Activated gamma-delta T cell (primary cell): ENCODE data around the gene ABCC11.

Experiments used
- DNase-seq: peaks from one replicate; lab custom pipeline; 2025; lab: John Stamatoyannopoulos, UW

The ABCC11 gene

DNA sequence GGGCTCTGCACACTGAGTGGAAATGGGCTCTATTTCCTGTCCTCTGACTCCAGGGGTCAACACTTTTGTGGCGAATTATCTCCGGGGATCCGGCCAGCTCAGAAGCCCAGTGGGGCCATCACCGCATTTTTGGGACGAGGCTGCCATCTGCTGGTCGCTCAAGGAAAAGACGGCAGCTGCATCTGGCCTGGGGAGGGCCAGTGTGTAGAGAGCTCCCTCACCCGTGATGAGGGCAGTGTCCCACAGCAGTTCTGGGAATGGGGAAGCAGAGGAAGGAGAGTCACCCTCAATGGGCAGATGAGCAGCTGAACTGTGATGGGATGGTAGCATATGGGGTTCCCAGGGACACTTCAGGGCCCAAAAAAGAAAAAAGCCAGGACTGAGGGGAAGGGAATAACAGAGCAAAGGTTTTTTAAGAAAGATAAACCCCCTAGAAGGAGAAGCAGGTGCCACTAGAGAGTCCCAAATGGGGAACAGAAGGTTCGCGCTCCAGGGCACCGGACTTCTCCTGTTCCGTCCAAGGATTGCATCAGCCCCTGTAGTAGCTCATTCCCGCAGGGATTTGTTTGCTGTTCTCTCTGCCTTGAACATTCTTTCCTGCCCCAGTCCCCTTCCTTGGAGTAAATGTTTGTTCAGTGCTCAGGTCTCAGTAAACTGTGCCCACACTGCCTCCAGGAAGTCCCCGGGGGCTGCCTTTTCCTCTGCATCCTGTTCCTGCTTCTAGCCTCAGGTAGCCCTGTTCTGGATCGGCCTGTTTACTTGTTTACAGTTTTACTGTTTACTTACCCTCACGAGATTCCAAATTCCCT lies 82.2 kb downstream of the ABCC11 start:
- DNase-seq, result no peak

DNA sequence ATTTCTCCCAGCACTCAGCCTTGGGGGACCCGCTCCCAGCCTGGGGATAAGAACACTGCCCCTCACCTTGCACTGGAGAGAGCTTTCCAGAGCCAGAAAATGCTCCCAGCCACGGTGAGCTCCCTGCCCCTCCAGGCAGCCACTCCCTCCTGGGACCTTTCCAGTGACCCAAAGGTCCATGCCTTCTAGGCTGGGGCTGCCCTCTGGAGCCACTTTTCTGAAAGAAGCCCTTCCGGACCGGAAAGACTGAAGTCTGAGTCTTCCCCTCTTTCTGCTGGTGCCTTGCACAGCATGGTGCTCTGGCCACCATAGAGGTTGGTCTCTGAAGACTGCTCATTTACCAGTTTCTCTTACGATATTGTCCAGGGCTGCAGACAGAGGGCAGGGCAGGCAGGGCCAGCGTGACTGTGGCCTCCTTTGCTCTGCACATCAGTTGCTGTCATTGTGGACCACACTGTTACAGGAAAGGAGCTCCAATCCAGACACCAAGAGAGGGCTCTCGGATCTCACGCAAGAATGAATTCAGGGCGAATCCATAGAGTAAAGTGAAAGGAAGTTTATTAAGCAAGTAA lies 84.4 kb downstream of the ABCC11 start:
- no peak for DNase-seq

DNA sequence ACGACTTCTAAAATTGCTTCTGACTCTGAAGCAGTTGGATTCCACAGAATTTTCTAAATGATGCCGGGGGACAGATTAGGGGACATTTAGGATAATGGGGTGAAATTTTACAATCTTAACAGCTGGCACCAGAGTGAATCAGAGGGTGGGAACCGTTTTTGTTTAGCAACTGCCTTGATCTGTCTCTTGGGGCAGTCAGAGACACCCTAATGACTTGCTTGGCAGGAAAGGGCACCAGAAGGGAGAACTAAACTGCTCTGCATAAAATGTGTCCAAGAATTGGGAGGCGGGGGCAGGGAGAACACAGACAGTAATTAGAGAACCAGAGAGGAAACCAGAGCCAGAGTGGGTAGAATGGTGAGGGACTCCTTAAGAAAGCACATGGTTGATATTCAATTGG lies 85.4 kb downstream of the ABCC11 start:
- DNase-seq, result no peak

DNA sequence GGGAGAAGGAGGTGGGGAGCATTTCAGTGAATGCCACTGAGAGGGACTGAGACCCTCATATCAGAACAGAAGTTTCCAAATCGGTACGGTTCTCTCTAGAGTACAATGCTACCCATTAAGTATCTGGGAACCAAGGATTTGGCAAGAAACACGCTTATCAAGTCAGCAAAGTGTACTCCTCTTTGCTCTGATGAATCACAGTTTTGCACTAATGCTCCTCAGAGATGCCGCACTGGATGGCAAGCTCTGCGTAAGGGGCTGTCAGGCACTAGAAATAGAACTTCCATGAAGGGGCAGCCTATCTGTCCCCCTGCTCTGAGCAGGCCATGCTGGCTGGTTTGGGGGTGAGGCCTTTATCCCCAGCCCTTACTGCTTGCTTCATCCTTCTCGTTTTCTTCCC lies 86.8 kb downstream of the ABCC11 start:
- DNase-seq, result no peak

DNA sequence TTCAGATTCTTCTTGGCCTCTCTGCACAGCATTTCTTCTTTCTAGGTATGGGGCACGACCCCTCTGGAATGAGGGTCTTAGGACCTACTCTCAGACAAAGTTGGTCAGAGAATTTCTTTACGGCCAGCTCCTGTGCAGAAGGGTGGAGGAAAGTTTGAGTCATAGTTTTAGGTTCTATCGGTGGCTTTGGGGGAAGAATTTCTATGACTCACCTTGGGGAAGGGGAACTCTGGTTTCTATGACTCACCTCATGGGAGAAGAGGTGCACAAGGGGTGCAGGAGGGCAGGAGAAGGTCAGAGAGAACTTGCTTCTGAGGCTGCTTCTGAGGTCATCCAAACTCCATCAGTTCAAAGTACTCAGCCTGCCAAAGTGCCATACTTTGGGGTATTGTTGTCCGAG lies 89.0 kb downstream of the ABCC11 start:
- no peak for DNase-seq

DNA sequence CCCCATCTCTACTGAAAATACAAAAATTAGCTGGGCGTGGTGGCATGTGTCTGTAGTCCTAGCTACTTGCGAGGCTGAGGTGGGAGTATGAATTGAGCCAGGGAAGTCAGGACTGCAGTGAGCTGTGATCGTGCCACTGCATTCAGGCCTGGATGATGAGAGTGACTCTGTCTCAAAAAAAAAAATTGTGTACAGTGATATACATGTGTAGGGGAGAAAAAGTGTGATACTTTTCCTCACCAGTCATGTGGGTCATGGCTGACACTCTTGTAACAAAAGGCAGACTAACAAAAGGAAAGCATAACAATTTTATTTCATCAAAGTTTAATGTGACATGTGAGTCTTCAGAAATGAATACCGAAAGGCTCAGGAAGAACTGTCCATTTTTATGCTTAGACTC lies 89.5 kb downstream of the ABCC11 start:
- DNase-seq, result no peak

DNA sequence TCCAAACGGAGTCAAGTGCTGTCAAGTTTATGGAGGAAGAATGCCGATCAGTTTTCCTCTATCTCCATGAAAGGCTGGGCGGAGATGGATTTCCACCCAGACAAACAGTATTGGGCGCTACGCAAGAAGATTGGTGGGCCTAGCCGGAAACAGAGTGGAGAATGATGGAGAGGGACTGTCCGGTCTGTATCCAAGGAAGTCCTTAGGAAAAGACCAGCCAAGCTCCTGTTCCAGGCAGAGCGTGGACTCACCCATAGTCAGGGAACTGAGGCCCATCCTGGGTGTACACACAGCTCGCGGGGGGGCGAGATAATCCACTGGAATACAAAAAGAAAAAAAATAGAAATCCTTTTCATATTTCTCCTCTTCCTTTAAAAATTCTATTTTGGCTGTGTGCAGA lies 90.0 kb downstream of the ABCC11 start:
- DNase-seq, result no peak

DNA sequence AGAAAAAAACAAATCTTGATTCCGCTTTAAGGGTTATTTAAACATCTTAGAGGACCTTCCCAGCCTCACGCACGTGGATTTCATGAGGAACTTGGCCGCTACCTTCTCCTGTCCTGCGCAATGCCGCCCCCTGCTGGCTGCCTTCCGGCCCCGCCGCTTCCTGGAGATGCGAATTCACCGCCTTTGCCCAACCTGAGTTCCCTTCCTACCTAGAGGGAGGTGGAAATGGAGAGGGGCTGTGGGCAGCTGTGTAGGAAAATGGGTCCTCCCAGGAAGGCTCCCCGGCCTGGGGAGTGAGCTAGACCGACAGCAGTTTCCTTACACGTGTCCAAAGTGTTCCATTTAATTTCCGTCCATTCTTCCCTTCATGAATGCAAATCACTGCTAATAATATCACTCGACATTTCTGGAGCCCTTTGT lies 90.5 kb downstream of the ABCC11 start:
- peak; percentile 42 for DNase-seq

DNA sequence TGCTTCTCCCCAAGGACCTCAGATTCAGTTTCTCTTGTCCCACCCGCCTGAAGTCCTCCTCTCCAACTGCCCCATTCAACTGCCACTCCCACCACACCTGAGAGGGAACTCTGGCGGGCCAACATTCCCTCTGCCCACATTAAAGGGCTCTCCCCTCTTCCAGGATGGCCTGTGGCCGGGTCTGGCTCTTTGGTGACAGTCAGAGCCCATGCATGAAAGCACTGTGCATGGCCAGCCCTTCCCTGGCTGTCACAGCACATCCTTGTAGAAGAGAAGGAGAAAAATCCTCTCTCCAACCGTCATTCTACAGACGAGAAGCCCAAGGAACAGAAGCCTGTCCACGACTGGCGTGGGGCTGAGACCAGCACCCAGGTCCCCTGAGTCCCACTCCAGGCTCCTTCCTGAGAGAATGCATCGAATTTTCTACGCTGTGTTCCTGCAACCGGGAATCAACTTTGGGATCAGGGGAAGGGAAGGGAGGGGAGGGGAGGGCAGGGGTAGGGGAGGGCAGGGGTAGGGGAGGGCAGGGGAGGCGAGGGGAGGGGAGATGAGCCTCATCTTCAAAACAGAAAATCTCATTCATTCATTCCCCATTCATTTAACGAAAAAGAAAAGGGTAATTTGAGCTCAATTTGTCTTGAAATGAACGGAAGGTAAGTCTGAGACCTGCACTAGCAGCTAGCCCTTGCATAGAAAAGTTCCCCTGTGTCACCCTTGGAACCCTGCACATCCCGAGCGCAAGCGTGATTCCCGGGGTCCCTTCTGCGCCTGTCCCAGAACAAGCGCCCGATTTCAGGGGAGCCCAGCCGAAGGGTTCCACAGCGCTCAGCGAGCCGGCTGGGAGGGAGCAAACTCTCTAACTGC lies 91.2 kb downstream of the ABCC11 start, which contains the start of gene ABCC12:
ABCC12 (minus strand) TSS at position 68 of the 864 bp plus-strand sequence. CDS start 9,569 bp downstream, outside the sequence.
- no peak for DNase-seq

DNA sequence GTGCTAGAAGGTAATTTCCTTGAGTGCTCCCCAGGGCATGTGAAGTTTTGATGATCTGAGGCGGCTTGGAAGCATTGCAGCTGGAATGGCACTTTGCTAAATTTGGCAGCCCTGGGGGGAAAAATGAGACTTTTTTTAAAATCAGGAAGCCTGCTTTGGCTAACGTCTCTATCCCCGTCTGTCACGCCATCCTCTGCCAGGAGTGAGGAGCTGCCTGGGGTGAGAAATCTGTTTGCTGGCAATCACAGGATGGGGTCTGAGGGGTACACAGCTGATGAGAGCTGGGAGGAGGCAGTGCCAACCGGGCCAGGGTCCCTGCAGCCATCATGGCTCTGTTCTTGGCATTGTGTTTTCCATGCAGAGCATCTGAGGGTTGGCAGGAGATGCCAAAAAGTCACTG lies 93.6 kb downstream of the ABCC11 start:
- DNase-seq, result no peak

DNA sequence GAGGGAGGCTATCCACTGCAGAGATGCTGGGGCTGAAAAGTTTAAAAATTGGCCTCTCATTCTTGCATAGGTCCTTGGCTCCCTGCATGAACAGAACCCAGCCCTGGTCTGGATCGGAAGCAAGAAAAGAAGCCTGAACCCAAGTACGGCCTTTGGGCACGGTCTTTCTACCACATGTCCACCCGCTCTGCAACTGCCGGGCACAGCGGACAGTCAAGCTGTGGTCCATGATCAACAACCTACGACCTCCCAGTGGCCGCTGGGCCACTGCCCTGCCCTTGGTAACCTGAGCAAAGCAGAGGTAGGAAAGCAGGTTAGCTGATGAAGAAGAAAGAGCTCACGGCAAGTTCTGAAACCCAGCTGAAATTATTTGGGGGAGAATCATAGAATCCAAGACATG lies 95.1 kb downstream of the ABCC11 start:
- no peak for DNase-seq

DNA sequence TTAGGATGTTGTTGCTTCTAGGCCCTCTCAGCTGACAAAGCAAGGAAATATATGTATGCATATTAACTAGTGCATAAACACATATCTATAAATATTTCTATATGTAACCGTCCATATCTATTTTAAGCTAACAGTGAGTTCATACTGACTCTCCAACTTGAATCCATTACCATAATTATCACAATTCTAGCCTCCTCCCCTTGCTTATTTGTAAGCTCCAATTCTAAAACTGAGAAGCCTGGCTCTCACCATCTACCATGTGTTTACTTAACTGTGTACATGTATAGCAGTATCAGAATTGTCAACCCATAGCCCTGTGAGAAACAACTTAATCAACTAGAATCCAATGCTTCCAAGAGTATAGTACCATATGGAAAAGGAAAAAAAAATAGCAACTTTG lies 96.6 kb downstream of the ABCC11 start:
- no peak for DNase-seq

DNA sequence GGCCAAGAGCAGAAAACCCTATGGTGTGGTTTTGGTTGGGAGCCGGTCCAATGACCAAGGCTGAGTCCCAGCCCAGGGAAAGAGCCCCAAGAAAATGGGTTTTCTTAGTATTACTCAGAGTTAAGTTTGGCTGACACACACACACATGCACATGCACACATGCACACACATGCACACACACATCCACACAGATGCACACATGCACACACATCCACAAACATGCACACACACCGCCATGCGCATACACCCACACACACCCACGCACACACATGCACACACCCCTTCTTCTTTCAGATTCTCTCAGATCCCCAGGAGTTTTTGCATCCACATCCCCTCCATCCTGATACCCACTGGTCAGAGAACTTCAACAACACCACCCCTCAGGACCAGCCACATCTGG lies 100.6 kb downstream of the ABCC11 start:
- no peak for DNase-seq

DNA sequence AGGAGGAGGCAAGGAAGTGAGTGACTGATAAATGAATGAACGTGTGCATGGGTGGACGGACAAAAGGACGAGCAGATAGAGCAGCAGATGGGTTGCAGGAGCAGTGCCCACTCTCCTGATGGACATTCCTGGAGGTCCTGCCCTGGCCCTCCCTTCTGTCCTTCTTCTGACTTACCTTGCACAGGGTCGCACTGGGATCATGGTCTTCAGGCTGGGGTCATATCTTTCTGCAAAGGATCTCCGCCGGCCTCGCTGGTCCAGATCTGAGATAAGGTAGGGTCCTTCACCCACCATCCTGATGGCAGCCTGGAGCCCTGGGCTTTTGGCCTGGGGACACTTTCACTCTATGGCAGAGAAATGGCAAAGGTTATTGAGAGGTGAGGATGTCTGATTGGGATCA lies 101.2 kb downstream of the ABCC11 start:
- DNase-seq, result no peak

DNA sequence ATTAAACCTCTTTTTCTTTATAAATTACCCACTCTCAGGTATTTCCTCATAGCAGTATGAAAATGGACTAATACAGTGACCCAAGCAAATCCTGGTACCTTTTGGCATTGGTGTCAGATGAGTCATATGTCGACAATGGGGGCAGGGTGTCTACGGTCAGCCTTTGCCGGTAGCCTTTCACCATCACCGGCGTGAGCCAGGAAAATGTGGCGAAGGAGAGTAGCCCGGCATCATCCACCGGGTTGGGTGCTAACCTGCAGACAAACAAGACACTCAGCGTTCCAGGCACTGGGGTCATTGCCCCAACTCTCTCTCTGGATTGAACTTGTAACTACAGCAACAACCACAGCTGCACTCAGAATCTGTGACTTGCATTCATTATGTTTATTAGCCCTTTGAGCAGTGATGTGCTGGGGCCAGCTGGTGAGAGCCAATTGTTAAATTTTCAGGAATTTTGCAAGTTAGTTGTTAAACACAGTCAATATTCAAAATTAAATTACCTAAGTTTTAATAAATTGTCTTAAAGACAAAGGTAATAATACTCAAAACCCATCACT lies 103.4 kb downstream of the ABCC11 start:
- no peak for DNase-seq

DNA sequence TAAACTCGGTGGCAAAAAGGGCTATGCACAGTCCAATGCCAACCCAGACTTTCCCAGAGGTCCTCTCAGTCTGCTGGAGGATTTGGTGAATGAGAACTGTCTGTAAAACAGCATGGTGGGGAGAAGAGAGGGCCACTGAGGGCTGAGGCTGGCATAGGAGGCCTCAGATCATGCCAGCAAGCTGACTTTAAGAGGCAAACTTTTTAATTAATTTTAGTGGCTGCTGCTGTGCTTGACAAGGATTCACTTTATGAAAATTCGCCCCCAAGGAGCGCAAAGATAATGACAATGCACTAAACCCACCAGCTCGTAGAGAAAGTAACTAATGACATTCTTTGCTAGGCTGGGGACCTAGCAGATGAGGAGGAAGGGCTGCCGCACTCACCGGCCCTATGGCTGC lies 106.5 kb downstream of the ABCC11 start:
- no peak for DNase-seq

DNA sequence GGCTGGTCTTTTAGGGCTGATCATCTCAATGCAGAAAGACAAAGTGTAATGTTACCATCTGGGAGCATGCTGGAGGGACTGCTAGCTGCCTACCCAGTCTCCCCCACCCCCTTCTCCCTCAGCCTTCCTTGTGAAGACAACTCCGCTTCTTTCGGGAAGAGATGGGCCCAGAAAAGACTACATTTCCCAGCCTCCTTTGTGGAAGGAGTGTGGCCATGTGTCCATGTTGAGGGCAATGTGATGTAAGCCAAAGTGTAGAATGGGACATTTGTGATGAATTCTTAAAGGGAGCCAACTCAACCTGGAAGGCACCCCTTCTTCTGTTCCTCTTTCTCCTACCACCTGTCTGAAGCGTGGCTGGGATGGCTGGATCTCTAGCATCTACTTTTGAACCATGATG lies 107.8 kb downstream of the ABCC11 start:
- no peak for DNase-seq

DNA sequence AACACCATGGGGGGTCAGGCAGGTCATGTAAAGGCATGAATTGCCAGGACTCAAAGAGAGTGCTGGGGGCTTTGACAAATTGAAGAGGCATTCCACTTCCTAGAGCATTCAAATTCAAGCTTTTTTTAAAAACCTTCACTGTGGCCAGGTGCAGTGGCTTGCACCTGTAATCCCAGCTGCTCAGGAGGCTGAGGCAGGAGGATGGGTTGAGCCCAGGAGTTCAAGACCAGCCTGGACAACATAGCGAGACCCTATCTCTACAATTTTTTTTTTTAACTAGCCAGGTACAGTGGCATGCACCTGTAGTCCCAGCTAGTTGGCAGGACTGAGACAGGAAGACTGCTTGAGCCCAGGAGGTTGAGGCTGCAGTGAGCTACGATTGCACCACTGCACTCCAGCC lies 108.8 kb downstream of the ABCC11 start:
- DNase-seq, result no peak

DNA sequence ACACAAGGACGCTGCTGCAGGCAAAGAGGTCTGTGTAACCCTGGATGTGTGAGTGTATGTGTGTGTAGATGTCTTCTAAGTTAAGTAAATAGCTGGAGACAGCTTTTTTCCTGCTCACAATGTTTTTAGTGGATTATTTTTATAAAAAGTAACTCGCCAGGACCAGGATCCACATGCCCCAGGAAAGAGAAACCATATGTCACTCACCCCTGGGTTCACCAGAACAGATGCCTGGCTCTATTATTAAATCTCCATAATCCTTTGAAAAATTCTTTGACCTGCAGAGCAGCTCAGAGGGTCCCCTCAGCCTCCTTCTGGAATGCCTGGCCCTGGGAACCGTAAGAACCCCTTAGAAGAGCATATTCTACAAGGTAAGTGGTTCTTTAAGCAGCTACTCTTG lies 109.5 kb downstream of the ABCC11 start:
- DNase-seq, result no peak

DNA sequence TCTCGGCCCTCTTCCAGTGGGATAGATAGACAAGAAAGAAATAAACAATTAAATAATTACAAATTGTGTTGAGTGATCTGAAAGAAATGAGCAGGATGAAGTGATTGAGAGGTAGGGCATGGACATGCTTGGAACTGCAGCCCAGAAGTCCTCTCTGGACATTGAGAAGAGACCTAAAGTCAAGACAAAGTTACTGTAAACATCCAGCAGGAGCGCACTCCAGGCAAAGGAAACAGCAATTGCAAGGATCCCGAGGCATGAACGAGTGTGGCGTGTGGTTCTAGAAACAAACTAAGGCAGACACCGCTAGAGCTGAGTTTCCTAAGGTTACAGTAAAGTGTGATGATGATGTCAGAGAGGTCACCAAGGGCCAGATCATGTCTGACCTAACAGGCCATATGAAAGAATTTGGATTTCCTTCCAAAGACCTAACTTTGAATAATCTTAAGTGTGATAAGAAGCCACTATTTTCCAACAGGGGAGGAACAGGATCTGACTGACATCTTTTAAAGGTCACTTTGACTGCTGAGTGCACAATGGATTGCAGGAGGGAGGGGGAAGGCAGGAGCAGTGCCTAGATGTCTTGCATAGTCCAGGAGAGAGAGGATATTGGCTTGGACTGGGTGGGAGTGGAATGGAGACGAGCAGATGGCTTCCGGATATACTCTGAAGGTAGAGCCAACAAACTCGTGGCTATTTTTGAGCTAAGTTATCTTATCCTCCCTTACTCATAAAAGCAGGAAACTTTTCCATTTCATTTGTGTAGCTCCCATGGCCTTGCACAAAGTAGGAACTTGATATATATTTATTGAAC lies 110.6 kb downstream of the ABCC11 start:
- DNase-seq, result no peak

DNA sequence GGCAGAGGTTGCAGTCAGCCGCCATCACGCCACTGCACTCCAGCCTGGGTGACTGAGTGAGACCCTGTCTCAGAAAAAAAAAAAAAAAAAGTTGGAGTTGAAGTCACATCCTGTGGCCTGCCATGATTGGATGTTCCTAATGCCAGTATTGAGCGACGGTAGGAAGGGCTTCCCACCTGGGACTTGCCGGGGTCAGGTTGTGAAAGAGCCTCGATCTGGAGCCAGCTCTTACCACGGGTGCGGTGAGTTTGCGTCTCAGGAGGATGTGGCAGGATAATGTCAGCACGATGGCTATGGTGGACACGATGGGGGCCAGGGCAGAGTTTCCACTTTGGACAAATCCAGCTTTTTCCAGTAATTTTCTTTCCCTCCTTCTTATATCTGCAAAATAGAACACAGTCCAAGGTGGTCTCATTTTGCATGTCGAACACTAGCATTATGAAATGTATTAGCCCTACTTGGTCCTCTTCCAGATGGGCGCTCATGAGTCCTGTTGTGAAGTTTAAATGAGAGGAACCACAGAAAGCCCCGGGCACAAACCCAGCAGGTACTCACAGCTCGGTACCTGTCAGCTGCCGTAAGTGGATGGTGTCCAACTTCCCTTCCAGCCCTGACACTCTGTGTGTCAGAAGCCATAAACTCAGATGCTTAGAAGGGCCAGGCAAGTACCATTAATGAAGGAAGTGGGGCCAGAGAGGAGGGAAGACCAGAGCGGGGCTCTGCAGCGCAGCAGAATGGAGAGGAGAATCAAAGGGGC lies 113.7 kb downstream of the ABCC11 start:
- DNase-seq, result no peak
